ENCODE data around the gene SENP2. TPM values are rescaled to one million over a fixed set of nuclear protein-coding genes. Genes with fewer than 3 reads are reported as not detected.

SENP2 gene
- polyA plus RNA-seq, 1 donor (not counting 4 experiments of a cell fraction or from before 2014, with no cell fraction given): 12.6 TPM

GRCh38 chr3:185630182-185630622 lies 44.1 kb downstream of the SENP2 start:
- Histone ChIP-seq H3K36me3 (ENCODE audit: control insufficient read depth in 2 of 2, extremely low read depth in 1 of 2, insufficient read depth in 2 of 2, low read length in 2 of 2) (peaks cover 3 to 8% of the 10 kb centered on the region in 2 experiments), H3K4me2 (ENCODE audit: control insufficient read depth, extremely low read depth, insufficient read depth, low read depth, low read length) (peak overlapping the region; percentile 52), H2AFZ (ENCODE audit: control insufficient read depth, low read length) (no peak overlapping the region), H3K4me1 (ENCODE audit: control insufficient read depth, extremely low read depth, insufficient read depth, low read length) (peaks cover 17% of the 10 kb centered on the region), H3K9ac (ENCODE audit: control insufficient read depth, extremely low read depth, insufficient read depth, low read length) (no peak overlapping the region), H3K79me2 (ENCODE audit: control insufficient read depth, insufficient read depth, low read length) (no peaks in the 10 kb centered on the region), H3K9me1 (ENCODE audit: control insufficient read depth, extremely low read depth, insufficient read depth, low read length) (no peaks in the 10 kb centered on the region), H4K20me1 (ENCODE audit: control insufficient read depth, extremely low read depth, insufficient read depth, low read length) (no peaks in the 10 kb centered on the region), H3K27me3 (ENCODE audit: control insufficient read depth, extremely low read depth, insufficient read depth, low read length) (no peaks in the 10 kb centered on the region), H3K4me3 (ENCODE audit: control insufficient read depth in 2 of 3, extremely low read depth in 1 of 3, insufficient read depth in 2 of 3, low read depth in 1 of 3, low read length in 3 of 3) (no peak overlapping the region), H3K27ac (ENCODE audit: control insufficient read depth, insufficient read depth, low read length) (no peak overlapping the region), H3K9me3 (ENCODE audit: control insufficient read depth, low read depth, low read length) (no peaks in the 10 kb centered on the region)
- dilution Hi-C loops (cut with MboI; ENCODE audit: extremely low pct_ligation_motif_present, low sequenced_read_pairs): no loop called here
- DNase-seq (ENCODE audit: low read depth, low spot score): no peak
- peak; percentile 75 for FAIRE-seq
- TF ChIP-seq CTCF (optimal IDR thresholded peaks at IDR 0.05 in 1 of 3, IDR thresholded peaks at IDR 0.05 in 1 of 3, conservative IDR thresholded peaks at IDR 0.05 in 1 of 3; ENCODE audit: extremely low read depth in 1 of 3, insufficient read depth in 2 of 3, low read length in 3 of 3) (no peak), EZH2 (IDR thresholded peaks at IDR 0.05; ENCODE audit: low read length) (no peak)

GRCh38 chr3:185631108-185631507 lies 45.0 kb downstream of the SENP2 start:
- no peak overlapping the region for H3K27ac ChIP-seq (ENCODE audit: control insufficient read depth, insufficient read depth, low read length)
- TF ChIP-seq EZH2 (IDR thresholded peaks at IDR 0.05; ENCODE audit: low read length) (no peak), CTCF (optimal IDR thresholded peaks at IDR 0.05 in 1 of 3, IDR thresholded peaks at IDR 0.05 in 1 of 3, conservative IDR thresholded peaks at IDR 0.05 in 1 of 3; ENCODE audit: extremely low read depth in 1 of 3, insufficient read depth in 2 of 3, low read length in 3 of 3) (no peak)

More at GRCh38 chr3:185631108-185631507, 45.0 kb downstream of the SENP2 start:
- no peaks in the 10 kb centered on the region for H4K20me1 ChIP-seq (ENCODE audit: control insufficient read depth, extremely low read depth, insufficient read depth, low read length)
- no peaks in the 10 kb centered on the region for H3K79me2 ChIP-seq (ENCODE audit: control insufficient read depth, insufficient read depth, low read length)
- dilution Hi-C loops (cut with MboI; ENCODE audit: extremely low pct_ligation_motif_present, low sequenced_read_pairs): no loop called here
- H2AFZ ChIP-seq (ENCODE audit: control insufficient read depth, low read length): no peak overlapping the region
- H3K9me3 ChIP-seq (ENCODE audit: control insufficient read depth, low read depth, low read length): no peaks in the 10 kb centered on the region
- FAIRE-seq (no peak), DNase-seq (ENCODE audit: low read depth, low spot score) (no peak)
- no peak overlapping the region for H3K9ac ChIP-seq (ENCODE audit: control insufficient read depth, extremely low read depth, insufficient read depth, low read length)
- no peaks in the 10 kb centered on the region for H3K9me1 ChIP-seq (ENCODE audit: control insufficient read depth, extremely low read depth, insufficient read depth, low read length)
- H3K36me3 ChIP-seq (ENCODE audit: control insufficient read depth in 2 of 2, extremely low read depth in 1 of 2, insufficient read depth in 2 of 2, low read length in 2 of 2): peaks cover 0 to 5% of the 10 kb centered on the region in 2 experiments
- H3K4me3 ChIP-seq (ENCODE audit: control insufficient read depth in 2 of 3, extremely low read depth in 1 of 3, insufficient read depth in 2 of 3, low read depth in 1 of 3, low read length in 3 of 3): no peak overlapping the region
- H3K27me3 ChIP-seq (ENCODE audit: control insufficient read depth, extremely low read depth, insufficient read depth, low read length): no peaks in the 10 kb centered on the region
- no peak overlapping the region for H3K4me2 ChIP-seq (ENCODE audit: control insufficient read depth, extremely low read depth, insufficient read depth, low read depth, low read length)
- peaks cover 17% of the 10 kb centered on the region for H3K4me1 ChIP-seq (ENCODE audit: control insufficient read depth, extremely low read depth, insufficient read depth, low read length)
